ENCODE data around the gene MRS2. TPM values are rescaled to one million over a fixed set of nuclear protein-coding genes. Genes with fewer than 3 reads are reported as not detected.
A peak's percentile ranks its signal among the peaks of the same experiment; 100 is the strongest.
"Not testable (repeated sequence)": the region's sequence is repeated elsewhere in the genome, so short reads cannot be mapped to it uniquely, and the experiment has no call there.

MRS2 gene
- total and polyA plus RNA-seq, 8 donors: 7.4 to 17.4 (median 12.6) TPM

GRCh38 chr6:24394061-24394779 lies 8.5 kb upstream of the MRS2 start:
- Histone ChIP-seq H3K36me3 (no peaks in the 10 kb centered on the region), H3K9me3 (no peaks in the 10 kb centered on the region), H3K4me3 (no peak overlapping the region), H3K27me3 (no peaks in the 10 kb centered on the region), H3K4me1 (no peaks in the 10 kb centered on the region), H3K27ac (no peak overlapping the region)
- ATAC-seq: no peak
- no peak for FAIRE-seq
- WGBS, 2 donors: 91 to 94% methylated on average over 2 of the region's 2 CpGs
- TF ChIP-seq CTCF (IDR thresholded peaks at IDR 0.05): no peak
- no peak for DNase-seq
- intact Hi-C loops (cut with DNase I): no loop called here

- no peak for TF ChIP-seq CTCF (IDR thresholded peaks at IDR 0.05)
- Histone ChIP-seq H3K36me3 (no peaks in the 10 kb centered on the region), H3K4me1 (no peaks in the 10 kb centered on the region), H3K9me3 (no peaks in the 10 kb centered on the region), H3K27ac (no peak overlapping the region), H3K27me3 (no peaks in the 10 kb centered on the region), H3K4me3 (no peak overlapping the region)
- peak in 3 of 4 donors; percentile 36 to 74 (median 67) for ATAC-seq
- no peak for FAIRE-seq
- intact Hi-C loops (cut with DNase I): no loop called here
- no peak for DNase-seq
- 70 to 78% methylated on average over 4 of the region's 4 CpGs for WGBS, 2 donors
Measured at GRCh38 chr6:24394780-24395437, 7.8 kb upstream of the MRS2 start.

GRCh38 chr6:24396824-24397223 lies 5.9 kb upstream of the MRS2 start:
- TF ChIP-seq CTCF (IDR thresholded peaks at IDR 0.05): no peak
- DNase-seq (no peak), FAIRE-seq (no peak), ATAC-seq (no peak)
- Histone ChIP-seq H3K36me3 (no peaks in the 10 kb centered on the region), H3K27ac (no peak overlapping the region), H3K27me3 (no peaks in the 10 kb centered on the region), H3K4me3 (no peak overlapping the region), H3K4me1 (no peaks in the 10 kb centered on the region), H3K9me3 (no peaks in the 10 kb centered on the region)
- intact Hi-C loops (cut with DNase I): no loop called here
- 70 to 84% methylated on average over 1 of the region's 1 CpG for WGBS, 2 donors

- Histone ChIP-seq H3K9me3 (no peaks in the 10 kb centered on the region), H3K27me3 (no peaks in the 10 kb centered on the region), H3K27ac (no peak overlapping the region), H3K4me1 (peaks cover 0 to 4% (median 0%) of the 10 kb centered on the region in 3 donors), H3K36me3 (no peaks in the 10 kb centered on the region), H3K4me3 (no peak overlapping the region)
- TF ChIP-seq CTCF (IDR thresholded peaks at IDR 0.05): no peak
- intact Hi-C loops (cut with DNase I): no loop called here
- ATAC-seq (no peak), DNase-seq (no peak), FAIRE-seq (no peak)
- WGBS, 2 donors: 32 to 42% methylated on average over 1 of the region's 1 CpG
Measured at GRCh38 chr6:24397631-24398030, 5.1 kb upstream of the MRS2 start.

GRCh38 chr6:24400045-24401039 lies 2.4 kb upstream of the MRS2 start:
- ATAC-seq; H3K27ac ChIP-seq; H3K36me3 ChIP-seq; FAIRE-seq; H3K4me3 ChIP-seq; DNase-seq; H3K9me3 ChIP-seq; intact Hi-C loops (cut with DNase I); H3K27me3 ChIP-seq: not testable (repeated sequence)
- peaks cover 0 to 11% (median 10%) of the 10 kb centered on the region in 3 donors for H3K4me1 ChIP-seq
- WGBS, 2 donors: 31 to 38% methylated on average over 17 of the region's 17 CpGs

All from pancreas (tissue), 10 donors.